IgD-negative memory B cell (primary cell): ENCODE measurements around the gene PIGU. TPM values are rescaled to one million over a fixed set of nuclear protein-coding genes. Genes with fewer than 3 reads are reported as not detected.

ENCODE experiments used
- H3K27ac Mint-ChIP-seq, 3 donors: one replicate each; pipeline ENCODE4 v1.8.0; 2020 to 2022; ENCODE audit warnings: mild to moderate bottlenecking in 3 of 3, mixed read lengths in 3 of 3, moderate library complexity in 1 of 3
- H3K27me3 Mint-ChIP-seq: one replicate; pipeline ENCODE4 v1.8.0; 2021; ENCODE audit warnings: mixed read lengths
- H3K36me3 Mint-ChIP-seq: one replicate; pipeline ENCODE4 v1.8.0; 2020; ENCODE audit warnings: mild to moderate bottlenecking, mixed read lengths
- H3K4me1 Mint-ChIP-seq, 3 donors: one replicate each; pipeline ENCODE4 v1.8.0; 2020 to 2022; ENCODE audit warnings: mixed read lengths in 3 of 3, mild to moderate bottlenecking in 1 of 3
- H3K4me3 Mint-ChIP-seq, 4 donors: one replicate each; pipeline ENCODE4 v1.8.0; 2020 to 2022; ENCODE audit warnings: mild to moderate bottlenecking in 4 of 4, mixed read lengths in 4 of 4, moderate library complexity in 3 of 4
- H3K9me3 Mint-ChIP-seq, 3 donors: one replicate each; pipeline ENCODE4 v1.8.0; 2020 to 2021; ENCODE audit warnings: mixed read lengths in 3 of 3, mild to moderate bottlenecking in 1 of 3
- polyA plus RNA-seq: library from polyadenylated mRNA; unstranded; fragments of 300-500 nt; fragmentation: Illumina TruSeq; gene quantifications from one replicate; pipeline ENCODE4 v1.2.3, GENCODE V29; 2021

The PIGU gene
- polyA plus RNA-seq, 1 donor from 2014 or later = 19.8 TPM

- Mint-ChIP-seq H3K36me3 (peaks cover 8% of the 10 kb centered on the region), H3K27me3 (no peaks in the 10 kb centered on the region), H3K27ac (no peak overlapping the region), H3K4me1 (no peaks in the 10 kb centered on the region), H3K9me3 (no peaks in the 10 kb centered on the region), H3K4me3 (no peak overlapping the region)
Observed at GRCh38 chr20:34595377-34596184, 81.3 kb downstream of the PIGU start.

GRCh38 chr20:34586488-34587163 lies 90.3 kb downstream of the PIGU start:
- no peak overlapping the region for H3K27ac Mint-ChIP-seq
- peaks cover 0 to 3% (median 2%) of the 10 kb centered on the region in 3 donors for H3K4me1 Mint-ChIP-seq
- no peaks in the 10 kb centered on the region for H3K27me3 Mint-ChIP-seq
- no peak overlapping the region for H3K4me3 Mint-ChIP-seq
- peaks cover 8% of the 10 kb centered on the region for H3K36me3 Mint-ChIP-seq
- no peaks in the 10 kb centered on the region for H3K9me3 Mint-ChIP-seq

GRCh38 chr20:34585019-34585418 lies 91.9 kb downstream of the PIGU start:
- Mint-ChIP-seq H3K36me3 (peaks cover 9% of the 10 kb centered on the region), H3K27ac (no peak overlapping the region), H3K4me1 (peaks cover 6 to 13% (median 8%) of the 10 kb centered on the region in 3 donors), H3K4me3 (no peak overlapping the region), H3K9me3 (peaks cover 0 to 3% (median 2%) of the 10 kb centered on the region in 3 donors), H3K27me3 (no peaks in the 10 kb centered on the region)

- H3K4me1 Mint-ChIP-seq = peaks cover 16 to 23% (median 17%) of the 10 kb centered on the region in 3 donors
- peak overlapping the region in 1 of 3 donors; percentile 59 for H3K27ac Mint-ChIP-seq
- H3K4me3 Mint-ChIP-seq = no peak overlapping the region
- H3K36me3 Mint-ChIP-seq = peaks cover 9% of the 10 kb centered on the region
- no peaks in the 10 kb centered on the region for H3K27me3 Mint-ChIP-seq
- peaks cover 0 to 3% (median 2%) of the 10 kb centered on the region in 3 donors for H3K9me3 Mint-ChIP-seq
Observed at GRCh38 chr20:34583544-34583943, 93.3 kb downstream of the PIGU start.

- H3K4me3 Mint-ChIP-seq = no peak overlapping the region
- H3K36me3 Mint-ChIP-seq = peaks cover 9% of the 10 kb centered on the region
- H3K27ac Mint-ChIP-seq = peak overlapping the region in 1 of 3 donors; percentile 59
- peaks cover 0 to 3% (median 2%) of the 10 kb centered on the region in 3 donors for H3K9me3 Mint-ChIP-seq
- no peaks in the 10 kb centered on the region for H3K27me3 Mint-ChIP-seq
- H3K4me1 Mint-ChIP-seq = peaks cover 20 to 30% (median 22%) of the 10 kb centered on the region in 3 donors
Observed at GRCh38 chr20:34582911-34583310, 94.0 kb downstream of the PIGU start.

- H3K9me3 Mint-ChIP-seq = peaks cover 0 to 3% (median 2%) of the 10 kb centered on the region in 3 donors
- peak overlapping the region in 1 of 4 donors; percentile 54 for H3K4me3 Mint-ChIP-seq
- H3K36me3 Mint-ChIP-seq = peaks cover 4% of the 10 kb centered on the region
- H3K27me3 Mint-ChIP-seq = no peaks in the 10 kb centered on the region
- H3K4me1 Mint-ChIP-seq = peaks cover 20 to 32% (median 25%) of the 10 kb centered on the region in 3 donors
- peak overlapping the region in 2 of 3 donors; percentile 57 to 76 for H3K27ac Mint-ChIP-seq
Observed at GRCh38 chr20:34582221-34582620, 94.7 kb downstream of the PIGU start.

- peak overlapping the region; percentile 55 to 84 (median 57) for H3K27ac Mint-ChIP-seq
- H3K27me3 Mint-ChIP-seq = no peaks in the 10 kb centered on the region
- H3K4me1 Mint-ChIP-seq = peaks cover 20 to 32% (median 25%) of the 10 kb centered on the region in 3 donors
- peaks cover 3% of the 10 kb centered on the region for H3K36me3 Mint-ChIP-seq
- H3K9me3 Mint-ChIP-seq = peaks cover 0 to 3% (median 2%) of the 10 kb centered on the region in 3 donors
- no peak overlapping the region for H3K4me3 Mint-ChIP-seq
Observed at GRCh38 chr20:34581341-34582184, 95.3 kb downstream of the PIGU start.

- peaks cover 4% of the 10 kb centered on the region for H3K36me3 Mint-ChIP-seq
- H3K4me3 Mint-ChIP-seq = peak overlapping the region; percentile 30 to 63 (median 54)
- no peaks in the 10 kb centered on the region for H3K27me3 Mint-ChIP-seq
- peaks cover 0 to 3% (median 2%) of the 10 kb centered on the region in 3 donors for H3K9me3 Mint-ChIP-seq
- peaks cover 20 to 32% (median 25%) of the 10 kb centered on the region in 3 donors for H3K4me1 Mint-ChIP-seq
- peak overlapping the region; percentile 87 to 97 (median 93) for H3K27ac Mint-ChIP-seq
Observed at GRCh38 chr20:34579979-34580940, 96.6 kb downstream of the PIGU start.

- Mint-ChIP-seq H3K9me3 (peaks cover 0 to 3% (median 2%) of the 10 kb centered on the region in 3 donors), H3K27ac (peak overlapping the region; percentile 87 to 97 (median 93)), H3K27me3 (no peaks in the 10 kb centered on the region), H3K36me3 (peaks cover 7% of the 10 kb centered on the region), H3K4me3 (peak overlapping the region in 2 of 4 donors; percentile 60 to 63), H3K4me1 (peaks cover 20 to 32% (median 25%) of the 10 kb centered on the region in 3 donors)
Observed at GRCh38 chr20:34579191-34579978, 97.5 kb downstream of the PIGU start.

GRCh38 chr20:34578521-34578920 lies 98.4 kb downstream of the PIGU start:
- H3K27me3 Mint-ChIP-seq = no peaks in the 10 kb centered on the region
- peaks cover 9% of the 10 kb centered on the region for H3K36me3 Mint-ChIP-seq
- H3K27ac Mint-ChIP-seq = peak overlapping the region; percentile 56 to 84 (median 67)
- peaks cover 20 to 32% (median 25%) of the 10 kb centered on the region in 3 donors for H3K4me1 Mint-ChIP-seq
- H3K4me3 Mint-ChIP-seq = peak overlapping the region in 1 of 4 donors; percentile 34
- H3K9me3 Mint-ChIP-seq = peaks cover 0 to 3% (median 2%) of the 10 kb centered on the region in 3 donors

- Mint-ChIP-seq H3K4me3 (no peak overlapping the region), H3K36me3 (peaks cover 8% of the 10 kb centered on the region), H3K4me1 (peaks cover 20 to 32% (median 25%) of the 10 kb centered on the region in 3 donors), H3K9me3 (peaks cover 0 to 3% (median 2%) of the 10 kb centered on the region in 3 donors), H3K27ac (peak overlapping the region; percentile 56 to 84 (median 67)), H3K27me3 (no peaks in the 10 kb centered on the region)
Observed at GRCh38 chr20:34578025-34578424, 98.9 kb downstream of the PIGU start.

- H3K9me3 Mint-ChIP-seq = peaks cover 0 to 3% (median 2%) of the 10 kb centered on the region in 3 donors
- H3K27me3 Mint-ChIP-seq = no peaks in the 10 kb centered on the region
- peaks cover 8% of the 10 kb centered on the region for H3K36me3 Mint-ChIP-seq
- no peak overlapping the region for H3K4me3 Mint-ChIP-seq
- no peak overlapping the region for H3K27ac Mint-ChIP-seq
- peaks cover 18 to 32% (median 25%) of the 10 kb centered on the region in 3 donors for H3K4me1 Mint-ChIP-seq
Observed at GRCh38 chr20:34577061-34577460, 99.8 kb downstream of the PIGU start.

GRCh38 chr20:34575756-34576155 lies 101.1 kb downstream of the PIGU start:
- Mint-ChIP-seq H3K27me3 (no peaks in the 10 kb centered on the region), H3K36me3 (peaks cover 13% of the 10 kb centered on the region), H3K9me3 (peaks cover 0 to 3% (median 0%) of the 10 kb centered on the region in 3 donors), H3K27ac (peak overlapping the region in 1 of 3 donors; percentile 47), H3K4me3 (no peak overlapping the region), H3K4me1 (peaks cover 25 to 31% (median 30%) of the 10 kb centered on the region in 3 donors)
